ENCODE results near the gene FILIP1.
"Not testable (repeated sequence)": the region's sequence is repeated elsewhere in the genome, so short reads cannot be mapped to it uniquely, and the experiment has no call there.

Gene FILIP1

GRCh38 chr6:75444899-75445298 lies 48.7 kb downstream of the FILIP1 start:
- TF ChIP-seq CTCF (IDR thresholded peaks at IDR 0.05; ENCODE audit: extremely low read depth, insufficient read depth, missing control alignments), result no peak
- no peak for DNase-seq (ENCODE audit: low spot score)
- in situ Hi-C loops (cut with MboI; ENCODE audit: low pct_unique_long_range_greater_than_20kb, low sequenced_read_pairs, unreplicated experiment), result no loop called here

DNA sequence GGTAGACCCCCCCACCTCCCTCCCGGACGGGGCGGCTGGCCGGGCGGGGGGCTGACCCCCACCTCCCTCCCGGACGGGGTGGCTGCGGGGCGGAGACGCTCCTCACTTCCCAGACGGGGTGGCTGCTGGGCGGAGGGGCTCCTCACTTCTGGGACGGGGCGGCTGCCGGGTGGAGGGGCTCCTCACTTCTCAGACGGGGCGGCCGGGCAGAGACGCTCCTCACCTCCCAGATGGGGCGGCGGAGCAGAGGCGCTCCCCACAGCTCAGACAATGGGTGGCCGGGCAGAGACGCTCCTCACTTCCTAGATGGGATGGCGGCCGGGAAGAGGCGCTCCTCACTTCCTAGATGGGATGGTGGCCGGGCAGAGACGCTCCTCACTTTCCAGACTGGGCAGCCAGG lies 51.7 kb downstream of the FILIP1 start:
- in situ Hi-C loops (cut with MboI; ENCODE audit: low pct_unique_long_range_greater_than_20kb, low sequenced_read_pairs, unreplicated experiment); DNase-seq (ENCODE audit: low spot score): not testable (repeated sequence)

GRCh38 chr6:75441479-75441878 lies 52.1 kb downstream of the FILIP1 start:
- DNase-seq (ENCODE audit: low spot score); in situ Hi-C loops (cut with MboI; ENCODE audit: low pct_unique_long_range_greater_than_20kb, low sequenced_read_pairs, unreplicated experiment): not testable (repeated sequence)

- no peak for DNase-seq (ENCODE audit: low spot score)
These were observed 55.0 kb downstream of the FILIP1 start for GRCh38 chr6:75438442-75439116.

DNA sequence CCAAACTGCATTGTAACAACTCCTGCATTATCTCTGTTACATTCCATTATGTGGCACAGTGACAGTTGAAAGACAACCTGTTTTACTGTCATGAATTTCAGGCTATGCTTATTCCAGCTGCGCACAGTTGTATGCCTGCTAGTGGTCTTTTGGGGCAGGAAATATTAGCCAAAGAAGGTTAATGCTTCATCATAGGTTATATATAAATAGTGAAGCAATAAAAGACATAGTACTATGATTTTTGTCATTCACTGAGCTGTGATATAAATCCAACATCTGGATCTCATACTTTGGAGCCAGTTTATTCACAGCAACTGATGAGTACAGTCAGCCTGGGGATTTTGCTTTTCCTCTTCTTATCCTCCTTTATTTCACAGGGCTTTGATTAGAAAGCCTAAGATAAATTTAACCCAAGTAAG lies 55.6 kb downstream of the FILIP1 start:
- in situ Hi-C loops (cut with MboI; ENCODE audit: low pct_unique_long_range_greater_than_20kb, low sequenced_read_pairs, unreplicated experiment), result no loop called here
- TF ChIP-seq CTCF (IDR thresholded peaks at IDR 0.05; ENCODE audit: extremely low read depth, insufficient read depth, missing control alignments), result no peak
- DNase-seq (ENCODE audit: low spot score), result no peak

More at GRCh38 chr6:75438442-75439116, 55.0 kb downstream of the FILIP1 start:
- TF ChIP-seq CTCF (IDR thresholded peaks at IDR 0.05; ENCODE audit: extremely low read depth, insufficient read depth, missing control alignments), result no peak
- in situ Hi-C loops (cut with MboI; ENCODE audit: low pct_unique_long_range_greater_than_20kb, low sequenced_read_pairs, unreplicated experiment), result no loop called here

DNA sequence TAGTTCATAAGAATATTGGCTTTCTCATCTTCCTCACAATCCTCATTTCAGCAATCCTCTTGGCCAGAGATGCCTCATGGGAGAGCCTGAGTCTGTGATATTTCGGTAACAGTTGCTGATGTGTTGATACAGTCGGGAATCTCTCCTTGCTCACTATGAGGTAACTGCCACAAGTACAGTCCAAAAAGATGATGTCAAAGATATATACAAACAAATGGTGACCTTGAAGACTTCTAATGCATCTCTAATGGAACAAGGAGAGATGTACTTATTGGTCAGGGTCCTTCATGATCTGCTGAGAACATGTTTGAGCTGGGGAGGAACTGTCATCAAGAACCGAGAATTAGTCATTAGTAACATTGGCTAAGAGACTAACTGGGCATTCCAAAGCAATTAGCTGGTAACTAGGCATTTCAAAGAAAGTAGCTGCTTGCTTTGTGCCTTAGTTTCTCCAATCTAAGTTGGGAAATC lies 56.1 kb downstream of the FILIP1 start:
- TF ChIP-seq CTCF (IDR thresholded peaks at IDR 0.05; ENCODE audit: extremely low read depth, insufficient read depth, missing control alignments), result no peak
- in situ Hi-C loops (cut with MboI; ENCODE audit: low pct_unique_long_range_greater_than_20kb, low sequenced_read_pairs, unreplicated experiment), result no loop called here
- DNase-seq (ENCODE audit: low spot score), result no peak

DNA sequence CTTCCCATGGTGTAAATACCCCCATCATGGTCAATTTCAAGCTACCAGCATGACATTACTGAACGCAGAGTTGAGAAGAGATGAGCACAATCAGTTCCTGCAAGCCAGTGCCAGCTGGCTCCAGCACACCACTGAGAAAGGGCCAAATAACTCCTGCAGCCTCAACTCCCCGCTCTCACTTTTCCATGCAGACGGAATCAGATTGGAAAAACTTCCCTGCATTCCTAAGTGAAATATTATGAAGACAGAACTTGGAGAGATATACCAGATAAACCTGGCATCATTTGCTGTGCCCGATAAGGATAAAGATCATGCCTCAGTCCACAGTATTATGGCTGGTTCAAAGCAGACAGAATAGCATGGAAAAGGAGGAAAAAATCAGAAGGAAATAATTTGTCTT lies 56.7 kb downstream of the FILIP1 start:
- no peak for DNase-seq (ENCODE audit: low spot score)
- no peak for TF ChIP-seq CTCF (IDR thresholded peaks at IDR 0.05; ENCODE audit: extremely low read depth, insufficient read depth, missing control alignments)
- in situ Hi-C loops (cut with MboI; ENCODE audit: low pct_unique_long_range_greater_than_20kb, low sequenced_read_pairs, unreplicated experiment), result no loop called here

- in situ Hi-C loops (cut with MboI; ENCODE audit: low pct_unique_long_range_greater_than_20kb, low sequenced_read_pairs, unreplicated experiment); DNase-seq (ENCODE audit: low spot score): not testable (repeated sequence)
These were observed 60.8 kb downstream of the FILIP1 start for GRCh38 chr6:75432809-75433208.
